ENCODE measurements around the gene HIGD1A. TPM values are rescaled to one million over a fixed set of nuclear protein-coding genes. Genes with fewer than 3 reads are reported as not detected.

Gene HIGD1A
- total and polyA plus RNA-seq, 9 of the 15 experiments (the other 6 are each of a cell fraction or from before 2014, with no cell fraction given), result 165 to 1,185 (median 333) TPM

- no peaks in the 10 kb centered on the region for H4K20me1 ChIP-seq (replicated peaks; ENCODE audit: control insufficient read depth, insufficient read depth, low read length)
- TF ChIP-seq RBM25 (IDR thresholded peaks at IDR 0.05; ENCODE audit: low read depth, low read length, severe bottlenecking), result peak; percentile 19
- 0 out of 2 replicates have a peak, but pooled peaks have one; percentile 68 for TF ChIP-seq ZNF384 (IDR thresholded peaks at IDR 0.05; ENCODE audit: low read depth, low read length)
- peak; percentile 70 for TF ChIP-seq ZNF121 (CRISPR knock-in tag; conservative IDR thresholded peaks at IDR 0.05)
- TF ChIP-seq, protein P1, sequence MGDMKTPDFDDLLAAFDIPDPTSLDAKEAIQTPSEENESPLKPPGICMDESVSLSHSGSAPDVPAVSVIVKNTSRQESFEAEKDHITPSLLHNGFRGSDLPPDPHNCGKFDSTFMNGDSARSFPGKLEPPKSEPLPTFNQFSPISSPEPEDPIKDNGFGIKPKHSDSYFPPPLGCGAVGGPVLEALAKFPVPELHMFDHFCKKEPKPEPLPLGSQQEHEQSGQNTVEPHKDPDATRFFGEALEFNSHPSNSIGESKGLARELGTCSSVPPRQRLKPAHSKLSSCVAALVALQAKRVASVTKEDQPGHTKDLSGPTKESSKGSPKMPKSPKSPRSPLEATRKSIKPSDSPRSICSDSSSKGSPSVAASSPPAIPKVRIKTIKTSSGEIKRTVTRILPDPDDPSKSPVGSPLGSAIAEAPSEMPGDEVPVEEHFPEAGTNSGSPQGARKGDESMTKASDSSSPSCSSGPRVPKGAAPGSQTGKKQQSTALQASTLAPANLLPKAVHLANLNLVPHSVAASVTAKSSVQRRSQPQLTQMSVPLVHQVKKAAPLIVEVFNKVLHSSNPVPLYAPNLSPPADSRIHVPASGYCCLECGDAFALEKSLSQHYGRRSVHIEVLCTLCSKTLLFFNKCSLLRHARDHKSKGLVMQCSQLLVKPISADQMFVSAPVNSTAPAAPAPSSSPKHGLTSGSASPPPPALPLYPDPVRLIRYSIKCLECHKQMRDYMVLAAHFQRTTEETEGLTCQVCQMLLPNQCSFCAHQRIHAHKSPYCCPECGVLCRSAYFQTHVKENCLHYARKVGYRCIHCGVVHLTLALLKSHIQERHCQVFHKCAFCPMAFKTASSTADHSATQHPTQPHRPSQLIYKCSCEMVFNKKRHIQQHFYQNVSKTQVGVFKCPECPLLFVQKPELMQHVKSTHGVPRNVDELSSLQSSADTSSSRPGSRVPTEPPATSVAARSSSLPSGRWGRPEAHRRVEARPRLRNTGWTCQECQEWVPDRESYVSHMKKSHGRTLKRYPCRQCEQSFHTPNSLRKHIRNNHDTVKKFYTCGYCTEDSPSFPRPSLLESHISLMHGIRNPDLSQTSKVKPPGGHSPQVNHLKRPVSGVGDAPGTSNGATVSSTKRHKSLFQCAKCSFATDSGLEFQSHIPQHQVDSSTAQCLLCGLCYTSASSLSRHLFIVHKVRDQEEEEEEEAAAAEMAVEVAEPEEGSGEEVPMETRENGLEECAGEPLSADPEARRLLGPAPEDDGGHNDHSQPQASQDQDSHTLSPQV (IDR thresholded peaks at IDR 0.05), result no peak
- TF ChIP-seq KHSRP (IDR thresholded peaks at IDR 0.05), result no peak
- POLR2A ChIA-PET, result no interaction called here
- WGBS (ENCODE audit: insufficient coverage, low coverage, missing lambda C conversion rate), result 60% methylated on average over 4 of the region's 4 CpGs
- no peaks in the 10 kb centered on the region for H3K9me1 ChIP-seq (ENCODE audit: control insufficient read depth, insufficient read depth, low read length)
- peaks cover 53% of the 10 kb centered on the region for H3K79me2 ChIP-seq (ENCODE audit: control insufficient read depth, insufficient read depth, low read length)
- DNase-seq (ENCODE audit: extremely low read depth in 1 of 4, low spot score in 3 of 4) (no peak), FAIRE-seq (no peak), ATAC-seq (no peak)
- peaks cover 20 to 26% of the 10 kb centered on the region in 2 experiments; a peak in 4 of 5 replicates for H3K4me1 ChIP-seq (replicated peaks in 1 of 2; ENCODE audit: control insufficient read depth in 2 of 2, insufficient read depth in 2 of 2, low read length in 2 of 2)
- H2AFZ ChIP-seq (ENCODE audit: low read depth, low read length), result no peak overlapping the region
- CTCF ChIA-PET (ENCODE audit: low intra/inter-chr PET ratio), result no interaction called here
- H3K4me2 ChIP-seq (ENCODE audit: insufficient read depth, low read length), result no peak overlapping the region
- H3K9me3 ChIP-seq (replicated peaks; ENCODE audit: control insufficient read depth, insufficient read depth, low read depth, low read length), result no peaks in the 10 kb centered on the region
- peak overlapping the region; percentile 81 to 90; a peak in 3 of 4 replicates for H3K9ac ChIP-seq (ENCODE audit: insufficient read depth in 1 of 2, low read depth in 2 of 2, low read length in 2 of 2)
- H3K27me3 ChIP-seq (ENCODE audit: control insufficient read depth in 2 of 2, insufficient read depth in 2 of 2, low read length in 2 of 2), result no peaks in the 10 kb centered on the region
- H3K36me3 ChIP-seq (ENCODE audit: control insufficient read depth, insufficient read depth, low read length), result peaks cover 27% of the 10 kb centered on the region; the same call in 2 of the 3 replicates
- intact Hi-C loops (cut with micrococcal nuclease), result no loop called here
- in situ Hi-C loops (cut with MboI), result no loop called here
- no TSS peak for BruUV-seq (replicated peaks)
- H3K27ac ChIP-seq (ENCODE audit: extremely low read depth, low read depth, low read length), result no peak overlapping the region; the same call in 2 of the 3 replicates
- H3K4me3 ChIP-seq, result no peak overlapping the region
Measured at GRCh38 chr3:42801784-42802183, 2.5 kb downstream of the HIGD1A start.
